DND-41 (cell line): ENCODE measurements around the gene ARSI.

ENCODE experiments used
- EZH2 ChIP-seq: IDR thresholded peaks from 3 replicates; pipeline ENCODE4 v1.6.1; 2012; ENCODE audit warnings: borderline replicate concordance, low read depth, mild to moderate bottlenecking, moderate library complexity, low read length, inconsistent platforms; ENCODE audit not compliant: severe bottlenecking
- TF ChIP-seq, protein P1 (sequence below): IDR thresholded peaks from 2 replicates; pipeline ENCODE4 v1.5.1; 2012; ENCODE audit warnings: borderline replicate concordance, low read length, moderate library complexity, mild to moderate bottlenecking; ENCODE audit not compliant: poor library complexity, severe bottlenecking; ENCODE audit errors: extremely low read depth

DNA sequence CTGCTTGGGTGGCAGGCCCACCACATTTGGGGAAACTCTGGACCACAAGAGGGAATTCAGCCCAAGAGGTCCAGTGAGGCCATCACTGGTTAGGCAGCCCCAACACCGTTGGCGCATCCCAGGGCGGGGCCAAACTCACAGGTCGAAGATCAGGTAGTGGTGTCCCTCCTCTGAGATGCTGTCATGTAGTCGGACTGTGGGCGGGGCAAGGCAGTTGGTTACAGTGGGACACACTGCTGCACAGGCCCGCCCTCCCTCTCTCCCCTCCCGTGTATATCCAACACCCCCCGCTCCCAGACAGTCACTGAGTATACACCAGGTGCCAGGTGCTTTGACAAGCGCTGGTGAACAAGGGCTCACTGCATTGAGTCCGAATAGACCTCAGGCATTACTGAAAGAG is 45.3 kb downstream of the ARSI start:
- TF ChIP-seq, protein P1, sequence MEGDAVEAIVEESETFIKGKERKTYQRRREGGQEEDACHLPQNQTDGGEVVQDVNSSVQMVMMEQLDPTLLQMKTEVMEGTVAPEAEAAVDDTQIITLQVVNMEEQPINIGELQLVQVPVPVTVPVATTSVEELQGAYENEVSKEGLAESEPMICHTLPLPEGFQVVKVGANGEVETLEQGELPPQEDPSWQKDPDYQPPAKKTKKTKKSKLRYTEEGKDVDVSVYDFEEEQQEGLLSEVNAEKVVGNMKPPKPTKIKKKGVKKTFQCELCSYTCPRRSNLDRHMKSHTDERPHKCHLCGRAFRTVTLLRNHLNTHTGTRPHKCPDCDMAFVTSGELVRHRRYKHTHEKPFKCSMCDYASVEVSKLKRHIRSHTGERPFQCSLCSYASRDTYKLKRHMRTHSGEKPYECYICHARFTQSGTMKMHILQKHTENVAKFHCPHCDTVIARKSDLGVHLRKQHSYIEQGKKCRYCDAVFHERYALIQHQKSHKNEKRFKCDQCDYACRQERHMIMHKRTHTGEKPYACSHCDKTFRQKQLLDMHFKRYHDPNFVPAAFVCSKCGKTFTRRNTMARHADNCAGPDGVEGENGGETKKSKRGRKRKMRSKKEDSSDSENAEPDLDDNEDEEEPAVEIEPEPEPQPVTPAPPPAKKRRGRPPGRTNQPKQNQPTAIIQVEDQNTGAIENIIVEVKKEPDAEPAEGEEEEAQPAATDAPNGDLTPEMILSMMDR: no peak
- TF ChIP-seq EZH2: no peak
